MM.1S (cell line): ENCODE measurements around the gene C1orf50.

Source experiments
- DNase-seq: peaks from one replicate; pipeline ENCODE4 v3.0.0-alpha.2; 2015
- H2AFZ ChIP-seq: fragments of 300-600 bp; sonication (generic); 2 replicates; pipeline ENCODE4 v1.6.0; 2016; ENCODE audit warnings: antibody characterized with exemption, low read length
- H3F3A ChIP-seq: fragments of 300-600 bp; sonication (generic); 2 replicates; pipeline ENCODE4 v1.6.1; 2016; ENCODE audit warnings: mild to moderate bottlenecking, antibody characterized with exemption, low read length, moderate library complexity, mixed read lengths; ENCODE audit not compliant: insufficient read depth
- H3K27ac ChIP-seq: fragments of 300-600 bp; sonication (generic); 2 replicates; pipeline ENCODE4 v1.5.1; 2016; ENCODE audit warnings: mild to moderate bottlenecking, low read length
- H3K27me3 ChIP-seq: fragments of 300-600 bp; sonication (generic); replicated peaks from 2 replicates; pipeline ENCODE4 v1.6.0; 2016; ENCODE audit warnings: low read length; ENCODE audit not compliant: insufficient read depth
- H3K36me3 ChIP-seq: fragments of 300-600 bp; sonication (generic); replicated peaks from 2 replicates; pipeline ENCODE4 v1.6.1; 2016; ENCODE audit warnings: mild to moderate bottlenecking, low read length, mixed read lengths; ENCODE audit not compliant: insufficient read depth
- H3K4me1 ChIP-seq: fragments of 300-600 bp; sonication (generic); 2 replicates; pipeline ENCODE4 v1.6.1; 2016; ENCODE audit warnings: low read length, mixed read lengths
- H3K4me2 ChIP-seq: fragments of 300-600 bp; sonication (generic); 2 replicates; pipeline ENCODE4 v1.6.0; 2016; ENCODE audit warnings: low read depth, low read length
- H3K4me3 ChIP-seq: fragments of 300-600 bp; sonication (generic); 2 replicates; pipeline ENCODE4 v1.5.1; 2016; ENCODE audit warnings: low read length, mixed read lengths
- H3K79me2 ChIP-seq: fragments of 300-600 bp; sonication (generic); 2 replicates; pipeline ENCODE4 v1.6.1; 2016; ENCODE audit warnings: mixed run types, low read length, mixed read lengths
- H3K9ac ChIP-seq: fragments of 300-600 bp; sonication (generic); 2 replicates; pipeline ENCODE4 v1.6.1; 2016; ENCODE audit warnings: low read length, mixed read lengths
- H3K9me2 ChIP-seq: fragments of 300-600 bp; sonication (generic); replicated peaks from 2 replicates; pipeline ENCODE4 v1.6.1; 2016; ENCODE audit warnings: mild to moderate bottlenecking, low read length, mixed read lengths; ENCODE audit not compliant: insufficient read depth
- H3K9me3 ChIP-seq: fragments of 300-600 bp; sonication (generic); replicated peaks from 2 replicates; pipeline ENCODE4 v1.6.1; 2016; ENCODE audit warnings: mild to moderate bottlenecking, low read length, mixed read lengths; ENCODE audit not compliant: insufficient read depth
- H4K20me1 ChIP-seq: fragments of 300-600 bp; sonication (generic); 2 replicates; pipeline ENCODE4 v1.6.1; 2016; ENCODE audit warnings: mild to moderate bottlenecking, low read length, moderate library complexity, mixed read lengths; ENCODE audit not compliant: insufficient read depth
- CTCF ChIP-seq: fragments of 300-600 bp; sonication (generic); IDR thresholded peaks from 2 replicates; pipeline ENCODE4 v1.5.1; 2016; ENCODE audit warnings: antibody characterized with exemption, low read length, mixed read lengths
- EZH2 ChIP-seq: fragments of 300-600 bp; sonication (generic); optimal IDR thresholded peaks from 2 replicates; pipeline ENCODE3; 2017; ENCODE audit warnings: low read depth, mild to moderate bottlenecking, antibody characterized with exemption, low read length, mixed read lengths
- EZH2phosphoT487 ChIP-seq: fragments of 300-600 bp; sonication (generic); IDR thresholded peaks from 2 replicates; pipeline ENCODE4 v1.6.1; 2018; ENCODE audit warnings: antibody characterized with exemption, low read length

C1orf50 gene

GRCh38 chr1:42734201-42735035, 32.6 kb upstream of the C1orf50 start:
- no peak for TF ChIP-seq EZH2phosphoT487
- TF ChIP-seq CTCF = no peak
- no peak for TF ChIP-seq EZH2
- Histone ChIP-seq H3K4me2 (no peak overlapping the region), H3K36me3 (no peaks in the 10 kb centered on the region), H3K27ac (no peak overlapping the region), H3K4me1 (no peaks in the 10 kb centered on the region), H3K4me3 (no peak overlapping the region), H3F3A (no peaks in the 10 kb centered on the region), H3K9me3 (no peaks in the 10 kb centered on the region), H3K79me2 (no peaks in the 10 kb centered on the region), H2AFZ (no peak overlapping the region), H3K9ac (no peak overlapping the region), H3K27me3 (no peaks in the 10 kb centered on the region), H3K9me2 (no peaks in the 10 kb centered on the region), H4K20me1 (no peaks in the 10 kb centered on the region)
- no peak for DNase-seq

- Histone ChIP-seq H3K27me3 (no peaks in the 10 kb centered on the region), H3K9me3 (no peaks in the 10 kb centered on the region), H2AFZ (no peak overlapping the region), H3K4me1 (no peaks in the 10 kb centered on the region), H3K27ac (no peak overlapping the region), H3K9me2 (no peaks in the 10 kb centered on the region), H3K4me2 (no peak overlapping the region), H4K20me1 (no peaks in the 10 kb centered on the region), H3K9ac (no peak overlapping the region), H3K4me3 (no peak overlapping the region), H3F3A (no peaks in the 10 kb centered on the region), H3K36me3 (no peaks in the 10 kb centered on the region), H3K79me2 (no peaks in the 10 kb centered on the region)
- no peak for DNase-seq
- no peak for TF ChIP-seq EZH2phosphoT487
- no peak for TF ChIP-seq EZH2
- TF ChIP-seq CTCF = no peak
Observed at GRCh38 chr1:42735056-42735455, 32.0 kb upstream of the C1orf50 start.

GRCh38 chr1:42735477-42736105, 31.5 kb upstream of the C1orf50 start:
- H4K20me1 ChIP-seq = no peaks in the 10 kb centered on the region
- H3F3A ChIP-seq = no peaks in the 10 kb centered on the region
- H2AFZ ChIP-seq = no peak overlapping the region
- H3K4me1 ChIP-seq = no peaks in the 10 kb centered on the region
- no peak for DNase-seq
- H3K9me3 ChIP-seq = no peaks in the 10 kb centered on the region
- H3K9me2 ChIP-seq = no peaks in the 10 kb centered on the region
- H3K4me2 ChIP-seq = no peak overlapping the region
- H3K36me3 ChIP-seq = no peaks in the 10 kb centered on the region
- H3K27me3 ChIP-seq = no peaks in the 10 kb centered on the region
- H3K9ac ChIP-seq = no peak overlapping the region
- H3K79me2 ChIP-seq = no peaks in the 10 kb centered on the region
- no peak for TF ChIP-seq EZH2phosphoT487
- no peak for TF ChIP-seq CTCF
- TF ChIP-seq EZH2 = no peak
- H3K4me3 ChIP-seq = no peak overlapping the region
- H3K27ac ChIP-seq = no peak overlapping the region
